GM19043 (cell line): ENCODE results near the gene C4B.
"Not testable (repeated sequence)": the region's sequence is repeated elsewhere in the genome, so short reads cannot be mapped to it uniquely, and the experiment has no call there.

Source experiments
- ATAC-seq: cut with Tn5 transposase; IDR thresholded peaks from one replicate; pipeline ENCODE4 v1.9.1; 2021; ENCODE audit warnings: low read depth; ENCODE audit not compliant: unreplicated experiment

Gene C4B

GRCh38 chr6:32028631-32029030, 14.0 kb downstream of the C4B start:
- not testable (repeated sequence) for ATAC-seq

- not testable (repeated sequence) for ATAC-seq
Measured at GRCh38 chr6:32029553-32029952, 15.0 kb downstream of the C4B start.

GRCh38 chr6:32035283-32036013, 20.9 kb downstream of the C4B start:
- not testable (repeated sequence) for ATAC-seq

GRCh38 chr6:32037136-32037535, 22.5 kb downstream of the C4B start:
- ATAC-seq, result not testable (repeated sequence)

- ATAC-seq, result not testable (repeated sequence)
Measured at GRCh38 chr6:32037598-32038524, 23.3 kb downstream of the C4B start, which contains the start of gene CYP21A2. CYP21A2 (plus strand) TSS chr6:32038415; CDS start chr6:32038423, 8 bp downstream.

GRCh38 chr6:32038878-32039277, 24.3 kb downstream of the C4B start:
- ATAC-seq, result not testable (repeated sequence)

- not testable (repeated sequence) for ATAC-seq
Measured at GRCh38 chr6:32039321-32040274, 25.0 kb downstream of the C4B start.

GRCh38 chr6:32040299-32041049, 25.9 kb downstream of the C4B start:
- not testable (repeated sequence) for ATAC-seq

GRCh38 chr6:32041050-32041321, 26.4 kb downstream of the C4B start:
- ATAC-seq, result not testable (repeated sequence)

- not testable (repeated sequence) for ATAC-seq
Measured at GRCh38 chr6:32041385-32041784, 26.8 kb downstream of the C4B start.

GRCh38 chr6:32042276-32042675, 27.7 kb downstream of the C4B start:
- not testable (repeated sequence) for ATAC-seq

- not testable (repeated sequence) for ATAC-seq
Measured at GRCh38 chr6:32043589-32044380, 29.2 kb downstream of the C4B start.

GRCh38 chr6:32044916-32045315, 30.3 kb downstream of the C4B start:
- not testable (repeated sequence) for ATAC-seq

GRCh38 chr6:32045811-32046449, 31.3 kb downstream of the C4B start:
- ATAC-seq, result no peak

- no peak for ATAC-seq
Measured at GRCh38 chr6:32046450-32047083, 32.0 kb downstream of the C4B start.

GRCh38 chr6:32047084-32047478, 32.5 kb downstream of the C4B start:
- ATAC-seq, result no peak

GRCh38 chr6:32047539-32047854, 32.9 kb downstream of the C4B start:
- no peak for ATAC-seq
